ENCODE data around the gene C2orf78. TPM values are rescaled to one million over a fixed set of nuclear protein-coding genes. Genes with fewer than 3 reads are reported as not detected.

Gene C2orf78, protein sequence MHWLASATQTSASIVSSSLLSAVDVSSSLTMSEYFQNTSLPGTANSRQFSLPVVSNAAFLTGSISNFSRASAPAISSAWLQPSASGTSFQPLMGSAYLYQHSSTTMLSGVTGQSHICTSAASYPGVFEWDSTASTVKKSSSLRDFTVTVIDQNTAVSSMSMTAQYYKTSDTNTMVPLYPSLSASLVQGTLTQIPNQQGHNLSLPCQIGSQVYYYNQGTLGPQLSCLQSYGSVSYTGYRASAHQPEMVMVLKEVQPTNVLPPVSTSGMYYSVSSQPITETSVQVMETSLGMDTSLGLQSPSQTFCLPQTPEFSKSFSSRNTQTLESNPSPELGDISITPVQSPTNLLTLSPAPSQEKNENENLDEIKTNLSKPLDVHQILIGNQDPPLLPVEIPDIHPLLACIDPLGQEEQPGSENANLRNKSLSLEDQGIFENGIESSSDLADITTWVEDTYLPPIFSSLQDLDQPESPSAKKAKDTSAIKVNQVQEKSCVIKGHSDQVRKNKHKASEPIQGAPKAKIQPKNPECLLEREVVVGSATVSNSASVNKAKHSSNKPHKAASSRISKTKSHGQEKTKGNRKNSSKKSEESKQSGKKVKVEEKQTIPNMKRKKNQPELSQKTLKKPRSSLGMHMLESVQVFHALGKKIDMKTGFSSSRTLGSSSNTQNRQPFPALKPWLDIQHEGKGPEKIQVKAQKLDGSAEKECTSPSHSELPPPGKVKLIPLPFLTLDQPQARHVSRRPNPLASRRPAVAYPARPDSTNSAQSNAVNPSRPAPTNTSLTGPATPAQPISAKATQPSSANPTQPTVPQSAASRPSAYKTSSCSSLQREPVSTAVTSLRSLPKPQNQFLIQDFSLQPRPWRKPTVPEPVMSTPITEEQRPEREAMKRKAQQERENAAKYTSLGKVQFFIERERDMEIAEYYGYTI
- not detected in 2 replicates for total RNA-seq (2014; rRNA removed; shearing (Covaris generic))

DNA sequence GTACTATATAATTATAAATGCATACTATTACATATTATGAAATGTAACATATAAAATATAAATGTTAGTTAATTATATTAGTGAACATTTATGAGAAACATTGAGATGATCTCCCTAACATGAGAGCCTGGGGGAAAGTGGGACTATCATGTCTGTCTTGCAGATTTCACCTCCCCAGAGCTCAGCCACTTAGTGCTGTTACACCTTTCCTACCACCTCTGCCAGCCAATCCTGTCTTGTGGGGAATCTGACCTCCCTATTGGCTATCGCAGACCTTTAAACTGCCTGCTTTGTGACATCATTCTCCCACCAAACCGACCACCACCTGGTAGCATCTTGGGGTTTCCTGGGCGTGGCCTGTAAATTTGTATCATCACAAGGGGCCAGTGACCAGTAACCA, at the start of gene C2orf78:
C2orf78 (plus strand) TSS at position 301 of the 400 bp plus-strand sequence. CDS start 127 bp downstream, outside the sequence.

DNA sequence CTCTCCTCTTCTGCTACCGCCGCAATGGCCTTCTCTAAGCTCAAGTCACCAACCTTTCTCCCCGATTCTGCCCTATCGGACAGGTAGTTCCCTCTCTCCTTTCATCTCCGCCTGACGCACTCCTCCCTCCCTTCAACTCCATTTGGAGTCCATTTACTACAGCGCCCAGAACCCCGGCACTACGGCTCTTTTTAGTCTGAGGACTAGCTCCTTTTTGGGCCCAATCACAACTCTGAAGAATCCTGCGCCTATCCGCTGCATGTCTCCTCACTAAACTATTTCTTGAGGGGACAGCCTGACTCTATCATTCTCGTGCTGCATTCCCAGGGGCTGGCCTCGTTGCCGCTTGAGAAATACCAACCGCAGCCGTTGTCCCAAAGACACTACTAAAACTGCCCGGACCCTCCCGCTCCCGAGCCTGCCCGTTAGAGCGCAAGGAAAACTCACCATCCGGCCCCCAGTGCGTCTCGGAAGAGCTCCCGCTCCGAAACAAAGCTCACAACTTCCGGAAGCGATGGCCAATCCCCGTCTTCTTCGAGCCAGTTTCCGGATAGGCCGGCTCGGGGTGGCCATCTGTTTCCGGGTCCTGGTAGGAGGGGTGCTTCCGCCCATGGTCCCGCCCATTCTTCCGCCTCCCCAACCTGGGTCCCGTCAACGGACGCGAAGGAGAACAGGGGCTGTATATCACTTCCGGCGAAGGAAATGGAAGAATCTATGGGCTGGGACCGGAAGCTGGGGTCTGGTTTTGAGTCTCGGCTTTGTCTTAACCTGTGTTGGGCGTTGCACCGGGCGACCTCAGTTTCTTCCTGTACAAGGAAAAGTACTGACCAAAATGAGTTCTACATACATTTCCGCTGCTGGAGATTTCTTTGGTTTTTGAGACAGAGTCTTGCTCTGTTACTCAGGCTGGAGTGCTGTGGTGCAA, 46.9 kb upstream of the C2orf78 start, which contains the start of gene TPRKB:
TPRKB (minus strand) TSS at position 491 of the 925 bp plus-strand sequence. CDS start 2,776 bp downstream, outside the sequence.

DNA sequence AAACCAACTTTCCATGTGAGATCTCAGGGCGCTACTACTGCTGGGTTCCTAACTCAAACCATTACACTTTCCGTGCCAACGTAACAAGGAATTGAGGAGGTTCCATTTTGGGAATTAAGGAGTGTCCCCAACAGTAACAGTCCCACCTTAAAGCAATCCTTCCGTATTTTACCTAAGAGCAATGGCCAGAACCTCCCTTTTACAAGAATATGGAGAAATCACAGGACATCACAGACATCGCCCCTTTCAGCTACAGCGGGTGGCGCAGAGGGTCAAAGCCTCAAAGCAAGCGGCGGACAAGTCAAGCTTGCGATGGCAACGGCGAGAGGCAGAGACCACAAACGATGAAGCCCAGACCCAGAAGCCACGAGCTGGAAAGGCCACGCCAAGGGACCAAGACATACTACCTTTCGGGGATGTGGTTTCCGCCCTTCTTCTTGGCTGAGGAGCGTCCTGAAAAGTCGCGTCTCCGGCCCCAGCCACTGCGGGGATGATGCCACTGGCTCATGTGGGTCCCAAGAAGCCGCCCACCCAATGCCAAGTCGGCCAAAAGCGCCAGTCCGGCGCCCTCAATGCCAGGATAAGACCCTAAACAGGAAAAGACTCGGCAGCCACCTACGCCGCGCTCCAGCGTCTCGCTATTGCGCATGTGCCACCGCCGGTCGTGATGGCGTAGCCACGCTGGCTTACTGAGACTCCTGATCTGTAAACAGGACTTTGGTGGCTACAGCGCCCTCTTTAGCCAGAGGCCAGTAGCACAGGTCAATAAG, 4.3 kb upstream of the C2orf78 start, which contains the start of gene DUSP11:
DUSP11 (minus strand) TSS at position 637 of the 770 bp plus-strand sequence; CDS start at position 508, 129 bp downstream.

DNA sequence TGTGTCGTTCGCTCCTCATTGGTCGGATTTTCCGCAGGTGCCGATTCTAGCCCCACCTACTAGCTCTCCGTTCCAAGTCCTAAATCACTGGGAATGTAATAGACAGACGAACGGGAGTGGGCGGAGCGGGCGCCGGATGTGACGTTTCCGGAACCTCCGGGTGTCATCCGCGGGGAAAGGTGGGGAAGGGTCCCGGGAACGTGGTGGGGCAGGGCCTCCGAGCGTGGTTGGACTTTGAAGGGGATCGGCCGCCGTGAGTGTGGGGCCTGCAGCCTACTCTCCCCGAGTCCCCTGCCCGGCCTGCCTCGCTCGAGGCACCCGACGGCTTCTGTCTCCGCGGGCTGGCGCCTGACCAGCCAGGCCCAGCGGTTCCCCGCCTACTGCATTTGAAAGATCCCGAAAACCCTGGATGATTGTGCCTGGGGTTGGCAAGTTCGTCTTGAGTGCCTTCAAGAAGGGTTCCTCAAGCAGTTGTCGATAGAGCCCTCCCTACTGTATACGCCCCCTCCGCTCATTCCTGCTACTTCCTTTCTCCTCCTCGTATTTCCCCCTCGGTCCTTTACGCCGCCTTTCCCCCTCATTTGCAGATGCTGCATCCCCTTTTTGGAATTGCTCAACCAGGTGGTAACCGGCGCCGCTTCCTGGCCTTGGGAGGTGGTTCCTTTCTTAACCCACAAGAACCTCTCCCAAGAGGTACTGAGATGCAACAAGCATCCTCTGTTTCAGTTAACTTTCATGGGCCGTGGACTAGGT, 45.0 kb downstream of the C2orf78 start, which contains the start of gene STAMBP:
STAMBP (plus strand) TSS at position 144 of the 753 bp plus-strand sequence. CDS start 1,896 bp downstream, outside the sequence.

Other genes starting within 250 kb of the C2orf78 start
- not detected in 2 replicates for gene NAT8, start 141.8 kb upstream of the C2orf78 start, total RNA-seq (2014; rRNA removed; shearing (Covaris generic))
- gene TPRKB, start 46.8 kb upstream of the C2orf78 start, total RNA-seq (2014; rRNA removed; shearing (Covaris generic)) = 57.1 and 63.8 TPM in 2 replicates
- gene DUSP11, start 4.1 kb upstream of the C2orf78 start, total RNA-seq (2014; rRNA removed; shearing (Covaris generic)) = 18.6 and 21.5 TPM in 2 replicates
- 39.0 and 45.7 TPM in 2 replicates for gene STAMBP, start 44.8 kb downstream of the C2orf78 start, total RNA-seq (2014; rRNA removed; shearing (Covaris generic))
- gene ACTG2, start 108.8 kb downstream of the C2orf78 start, total RNA-seq (2014; rRNA removed; shearing (Covaris generic)) = not detected in 2 replicates
- 62.6 and 63.8 TPM in 2 replicates for gene DGUOK, start 142.7 kb downstream of the C2orf78 start, total RNA-seq (2014; rRNA removed; shearing (Covaris generic))
- 9.0 and 10.4 TPM in 2 replicates for gene TET3, start 200.7 kb downstream of the C2orf78 start, total RNA-seq (2014; rRNA removed; shearing (Covaris generic))

Data from A375 (cell line).